UCSD-AML1 (cell line): ENCODE data around the gene C4BPB.
A peak's percentile ranks its signal among the peaks of the same experiment; 100 is the strongest.
"Not testable (repeated sequence)": the region's sequence is repeated elsewhere in the genome, so short reads cannot be mapped to it uniquely, and the experiment has no call there.

Source experiments
- DNase-seq: peaks from one replicate; lab custom pipeline; 2025; ENCODE audit not compliant: unreplicated experiment; lab: John Stamatoyannopoulos, UW

Gene C4BPB, protein sequence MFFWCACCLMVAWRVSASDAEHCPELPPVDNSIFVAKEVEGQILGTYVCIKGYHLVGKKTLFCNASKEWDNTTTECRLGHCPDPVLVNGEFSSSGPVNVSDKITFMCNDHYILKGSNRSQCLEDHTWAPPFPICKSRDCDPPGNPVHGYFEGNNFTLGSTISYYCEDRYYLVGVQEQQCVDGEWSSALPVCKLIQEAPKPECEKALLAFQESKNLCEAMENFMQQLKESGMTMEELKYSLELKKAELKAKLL

DNA sequence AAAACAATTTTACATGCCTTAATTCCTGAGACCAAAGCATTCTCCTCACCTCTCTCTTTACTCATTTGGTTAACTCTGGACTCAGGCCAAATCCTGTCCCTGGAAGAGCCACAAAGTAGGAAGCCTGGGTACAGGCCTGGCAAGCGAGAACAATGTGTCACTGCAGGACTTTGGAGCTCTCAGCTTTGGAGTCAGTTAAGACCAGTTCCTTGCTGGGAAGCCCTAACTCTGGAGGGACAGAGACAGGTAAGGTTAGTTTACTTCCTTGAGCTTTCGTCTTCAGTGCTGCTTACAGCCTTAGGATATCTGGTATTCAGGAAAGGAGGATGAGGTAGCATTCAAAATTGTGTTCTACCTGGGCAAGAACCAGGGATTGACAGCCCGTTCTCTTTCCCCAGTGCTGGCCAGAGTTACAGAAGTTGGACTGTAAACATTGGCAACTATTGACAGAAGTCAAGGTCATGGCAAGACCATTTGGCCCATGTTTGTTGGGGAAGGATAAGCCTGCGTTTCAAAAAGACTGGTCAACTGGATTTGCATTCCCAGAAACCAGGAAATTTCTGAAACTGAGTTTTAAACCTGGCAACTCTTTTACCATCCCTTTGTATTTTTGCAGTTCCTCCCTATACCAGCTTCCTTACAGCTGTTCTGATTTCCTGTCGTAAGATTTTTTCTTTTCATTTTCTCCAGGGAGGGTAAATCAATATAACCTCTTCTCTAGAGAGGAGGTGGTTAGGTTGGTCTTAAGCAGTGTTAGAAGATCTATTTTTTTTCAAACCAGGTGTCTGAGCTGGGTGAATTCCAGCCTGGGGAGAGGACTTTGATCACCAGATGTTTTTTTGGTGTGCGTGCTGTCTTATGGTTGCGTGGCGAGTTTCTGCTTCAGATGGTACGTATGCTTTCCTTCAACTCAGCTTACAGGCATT, at the start of gene C4BPB:
C4BPB (plus strand) TSS at position 160 of the 926 bp plus-strand sequence; CDS start at position 832, 672 bp downstream.
- DNase-seq, result no peak

- DNase-seq, result no peak
Measured at GRCh38 chr1:207039380-207040180, 49.1 kb upstream of the C4BPB start.

DNA sequence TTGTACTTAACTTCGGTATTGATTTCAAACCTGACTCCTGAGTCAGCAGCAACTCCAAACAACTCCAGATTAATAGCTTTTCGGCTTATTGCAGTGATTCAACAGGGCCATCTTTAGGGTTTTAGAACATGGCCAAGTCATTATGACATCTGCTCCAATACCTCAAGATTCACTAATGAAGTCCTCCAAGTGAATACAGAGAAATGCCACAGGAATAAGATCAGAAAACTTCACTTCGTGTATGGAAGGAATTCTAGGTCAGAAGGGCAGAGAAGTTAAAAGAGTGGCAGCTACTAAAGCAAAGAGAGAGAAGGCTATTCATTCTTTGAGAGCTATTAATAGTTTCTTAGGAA, 48.5 kb upstream of the C4BPB start:
- no peak for DNase-seq

DNA sequence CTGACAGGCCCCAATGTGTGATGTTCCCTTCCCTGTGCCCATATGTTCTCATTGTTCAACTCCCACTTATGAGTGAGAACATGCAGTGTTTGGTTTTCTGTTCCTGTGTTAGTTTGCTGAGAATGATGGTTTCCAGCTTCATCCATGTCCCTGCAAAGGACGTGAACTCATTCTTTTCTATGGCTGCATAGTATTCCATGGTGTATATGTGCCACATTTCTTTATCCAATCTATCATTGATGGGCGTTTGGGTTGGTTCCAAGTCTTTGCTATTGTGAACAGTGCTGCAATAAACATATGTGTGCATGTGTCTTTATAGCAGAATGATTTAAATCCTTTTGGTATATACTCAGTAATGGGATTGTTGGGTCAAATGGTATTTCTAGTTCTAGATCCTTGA, 47.3 kb upstream of the C4BPB start:
- not testable (repeated sequence) for DNase-seq

DNA sequence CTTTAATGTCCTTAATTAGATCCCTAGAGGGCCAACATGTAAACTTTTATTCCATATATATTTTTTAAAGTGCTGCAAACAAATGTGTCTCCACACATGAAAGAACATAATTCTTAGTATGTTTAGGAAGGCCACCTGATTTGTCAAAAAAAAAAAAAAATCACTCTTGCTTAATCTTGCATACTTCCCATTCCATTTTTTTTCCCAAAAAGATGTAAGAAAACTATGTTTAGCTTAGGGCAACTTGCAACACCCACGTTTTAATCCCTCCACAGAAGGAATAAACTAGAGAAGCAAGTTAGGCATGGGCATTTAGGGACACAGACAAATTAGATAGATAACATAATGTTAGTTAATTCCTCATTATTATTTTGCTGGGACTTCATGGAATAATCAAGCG, 43.2 kb upstream of the C4BPB start:
- no peak for DNase-seq

- DNase-seq, result no peak
Measured at GRCh38 chr1:207047505-207047904, 41.2 kb upstream of the C4BPB start.

- DNase-seq, result no peak
Measured at GRCh38 chr1:207048041-207048440, 40.6 kb upstream of the C4BPB start.

DNA sequence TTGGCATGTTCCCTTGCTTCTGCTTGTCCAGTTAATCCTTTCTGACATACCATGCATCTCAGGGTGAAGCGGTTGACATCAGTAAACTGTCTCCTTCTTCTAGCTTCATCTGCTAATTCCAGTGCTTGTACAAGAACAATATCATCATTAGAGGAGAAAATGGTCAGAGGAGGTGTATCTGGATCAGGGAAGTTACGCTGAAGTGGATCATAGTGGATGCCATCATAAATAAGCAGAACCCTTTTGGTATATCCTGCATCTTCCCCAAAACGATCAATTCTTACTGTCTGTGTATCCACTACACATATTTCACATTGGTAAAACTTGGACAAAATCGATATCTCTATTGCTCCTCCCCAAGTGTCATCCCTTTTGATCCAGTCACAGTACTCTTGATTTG, 39.6 kb upstream of the C4BPB start:
- DNase-seq, result no peak

GRCh38 chr1:207049514-207049913, 39.1 kb upstream of the C4BPB start:
- no peak for DNase-seq

DNA sequence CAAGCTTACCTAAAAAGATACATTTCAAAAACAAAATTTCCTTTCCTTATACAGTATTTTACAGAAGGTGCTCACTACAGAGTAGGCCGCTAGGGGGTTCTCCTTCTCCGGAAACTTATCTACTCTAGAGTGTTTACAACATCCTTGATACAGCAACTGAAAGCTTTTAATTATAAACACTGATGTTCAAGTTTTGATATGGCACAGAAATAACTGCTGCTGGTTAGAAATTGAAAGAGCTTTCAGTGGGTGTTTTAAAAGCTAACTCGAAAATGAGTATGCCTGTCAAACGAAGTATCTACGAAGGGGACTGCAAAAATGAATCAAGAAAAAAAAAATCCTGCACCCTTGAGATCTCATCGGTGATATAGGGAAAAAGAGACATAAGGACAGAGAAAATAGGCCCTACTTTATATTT, 38.7 kb upstream of the C4BPB start:
- no peak for DNase-seq

- peak; percentile 64 for DNase-seq
Measured at GRCh38 chr1:207050480-207051190, 38.0 kb upstream of the C4BPB start.

- DNase-seq, result no peak
Measured at GRCh38 chr1:207051191-207051943, 37.3 kb upstream of the C4BPB start, which contains the start of gene YOD1. Gene YOD1, minus strand, starts transcription at chr1:207051208. Its CDS starts 178 bp downstream, at chr1:207051030.

GRCh38 chr1:207052911-207053769, 35.5 kb upstream of the C4BPB start, which contains the start of gene PFKFB2:
Gene PFKFB2, plus strand, starts transcription at chr1:207053275. Its CDS starts 1,443 bp downstream, at chr1:207054718.
- DNase-seq, result no peak

DNA sequence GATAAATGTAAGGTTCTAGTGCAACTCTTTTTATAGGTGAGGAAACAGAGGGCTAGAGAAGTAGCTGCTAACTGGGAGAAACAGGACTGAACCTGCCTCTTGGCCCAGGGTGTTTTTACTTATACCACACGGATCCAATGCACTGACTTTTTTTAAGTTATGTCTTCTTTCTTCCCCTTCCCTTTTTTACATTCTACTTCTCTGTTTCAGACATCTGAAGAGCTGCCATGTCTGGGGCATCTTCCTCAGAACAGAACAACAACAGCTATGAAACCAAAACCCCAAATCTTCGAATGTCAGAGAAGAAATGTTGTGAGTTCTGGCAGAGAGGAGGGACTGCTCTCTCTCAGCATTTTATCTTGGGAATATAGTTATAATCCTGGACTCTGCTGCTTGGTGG, 34.2 kb upstream of the C4BPB start:
- no peak for DNase-seq

- DNase-seq, result no peak
Measured at GRCh38 chr1:207055386-207056001, 33.2 kb upstream of the C4BPB start.

- no peak for DNase-seq
Measured at GRCh38 chr1:207056673-207057072, 32.0 kb upstream of the C4BPB start.

DNA sequence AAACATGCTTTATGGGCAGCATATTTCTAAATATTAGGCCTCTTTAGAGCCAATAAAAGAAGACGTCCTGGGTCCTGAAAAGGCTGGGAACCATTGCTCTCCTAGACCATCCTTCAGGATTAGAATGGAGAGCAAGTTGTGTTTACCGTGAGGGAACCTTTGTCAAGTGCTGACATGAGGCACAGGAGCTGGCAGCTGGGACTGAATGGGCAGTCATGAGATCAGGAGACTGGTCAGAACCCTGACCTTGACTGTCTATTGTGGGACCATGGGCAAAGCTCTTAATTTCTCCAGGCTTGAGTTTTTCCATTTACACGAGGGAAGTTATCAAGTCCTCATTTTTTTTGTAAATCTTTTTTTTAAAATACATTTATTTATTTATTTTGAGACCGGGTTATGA, 30.4 kb upstream of the C4BPB start:
- DNase-seq, result no peak
